NOMO-1 treated with dmso at 0.1 percent for 144 hours (cell line): ENCODE measurements around the gene AK2.
A peak's percentile ranks its signal among the peaks of the same experiment; 100 is the strongest.
"Not testable (repeated sequence)": the region's sequence is repeated elsewhere in the genome, so short reads cannot be mapped to it uniquely, and the experiment has no call there.

Source experiments
- DNase-seq: peaks from one replicate; lab custom pipeline; 2025; ENCODE audit not compliant: unreplicated experiment; lab: John Stamatoyannopoulos, UW

The AK2 gene

GRCh38 chr1:33055210-33056008 lies 18.7 kb upstream of the AK2 start:
- DNase-seq = peak; percentile 52

GRCh38 chr1:33050221-33051076 lies 13.8 kb upstream of the AK2 start:
- DNase-seq = peak; percentile 43

- DNase-seq = no peak
These were observed 12.7 kb upstream of the AK2 start for GRCh38 chr1:33049371-33049770.

GRCh38 chr1:33048426-33048825 lies 11.7 kb upstream of the AK2 start:
- no peak for DNase-seq

- no peak for DNase-seq
These were observed 11.2 kb upstream of the AK2 start for GRCh38 chr1:33047839-33048305.

GRCh38 chr1:33047290-33047689 lies 10.6 kb upstream of the AK2 start:
- DNase-seq = no peak

- DNase-seq = not testable (repeated sequence)
These were observed 9.6 kb upstream of the AK2 start for GRCh38 chr1:33046234-33046633.

- DNase-seq = peak; percentile 61
These were observed 9.1 kb upstream of the AK2 start for GRCh38 chr1:33045814-33046213.

- DNase-seq = no peak
These were observed 8.6 kb upstream of the AK2 start for GRCh38 chr1:33045246-33045645.

GRCh38 chr1:33043267-33044092 lies 6.8 kb upstream of the AK2 start:
- DNase-seq = no peak

GRCh38 chr1:33042831-33043230 lies 6.1 kb upstream of the AK2 start:
- DNase-seq = no peak

- DNase-seq = no peak
These were observed 4.3 kb upstream of the AK2 start for GRCh38 chr1:33041026-33041425.

- DNase-seq = peak; percentile 78
These were observed 3.2 kb upstream of the AK2 start for GRCh38 chr1:33039840-33040239.

GRCh38 chr1:33036051-33036525 lies 595 bp downstream of the AK2 start:
- DNase-seq = peak; percentile 22

- DNase-seq = peak; percentile 94
These were observed 4.4 kb downstream of the AK2 start for GRCh38 chr1:33032126-33032869.

GRCh38 chr1:33031506-33031905 lies 5.2 kb downstream of the AK2 start:
- peak; percentile 54 for DNase-seq

- DNase-seq = peak; percentile 26
These were observed 6.1 kb downstream of the AK2 start for GRCh38 chr1:33030575-33030974.

- DNase-seq = no peak
These were observed 6.8 kb downstream of the AK2 start for GRCh38 chr1:33029921-33030320.

- DNase-seq = no peak
These were observed 7.5 kb downstream of the AK2 start for GRCh38 chr1:33029209-33029608.

GRCh38 chr1:33025761-33026160 lies 10.9 kb downstream of the AK2 start:
- no peak for DNase-seq
